Esophagus squamous epithelium (tissue), 5 donors: ENCODE measurements around the gene UBR4. TPM values are rescaled to one million over a fixed set of nuclear protein-coding genes. Genes with fewer than 3 reads are reported as not detected.
A peak's percentile ranks its signal among the peaks of the same experiment; 100 is the strongest.

Experiments
- DNase-seq: peaks from one replicate; lab custom pipeline; 2025; lab: John Stamatoyannopoulos, UW
- H3K27ac ChIP-seq, 4 donors: fragments of 200-600 bp; sonication (generic); one replicate each; pipeline ENCODE4 v1.5.1; 2016 to 2019; ENCODE audit warnings: mild to moderate bottlenecking in 1 of 4
- H3K27me3 ChIP-seq, 4 donors: fragments of 200-600 bp; sonication (generic); 1 replicate in 3 of 4; 2 replicates in 1 of 4; pipeline versions ENCODE4 v1.5.1 to v1.6.0; 2017 to 2021; ENCODE audit warnings: antibody characterized with exemption in 1 of 4
- H3K36me3 ChIP-seq, 3 donors: fragments of 200-600 bp; sonication (generic); one replicate each; pipeline ENCODE4 v1.5.1; 2016 to 2019
- H3K4me1 ChIP-seq, 3 donors: fragments of 200-600 bp; sonication (generic); one replicate each; pipeline ENCODE4 v1.5.1; 2017 to 2019
- H3K4me3 ChIP-seq, 4 donors: fragments of 200-600 bp; sonication (generic); 1 replicate in 3 of 4; 2 replicates in 1 of 4; pipeline ENCODE4 v1.5.1; 2016 to 2019; ENCODE audit warnings: mild to moderate bottlenecking in 2 of 4, moderate library complexity in 1 of 4
- H3K9me3 ChIP-seq, 3 donors: fragments of 200-600 bp; sonication (generic); one replicate each; pipeline ENCODE4 v1.5.1; 2016 to 2019
- POLR2A ChIP-seq, 4 donors: fragments of 450-650 bp; IDR thresholded peaks; one replicate each; pipeline ENCODE4 v1.6.1; 2017; ENCODE audit warnings: antibody characterized with exemption in 4 of 4, mild to moderate bottlenecking in 4 of 4, moderate library complexity in 3 of 4
- WGBS, 2 donors: methylation state at CpG; one replicate each; pipeline ENCODE4 v1.1.5; 2018; 5-methylcytosine and 5-hydroxymethylcytosine counted together
- intact Hi-C: fragments of 100-400 bp; cut with DNase I; formaldehyde crosslinking; loops from one replicate; pipeline ENCODE4 v1.15.0; 2022
- total RNA-seq, 4 donors: library from RNA; depleted of rRNA; stranded (reverse); fragments of >200 nt; gene quantifications; one replicate each; pipeline ENCODE4 v1.1.0, GENCODE V29; 2016
- TF ChIP-seq, protein P1 (sequence below), 6 experiments: fragments of 450-650 bp in 4 of 6; fragments of 200-600 bp in 2 of 6; sonication (generic) in 2 of 6; IDR thresholded peaks; one replicate each; pipeline ENCODE4 v1.5.1; 2016 to 2019; ENCODE audit warnings: antibody characterized with exemption in 6 of 6, mild to moderate bottlenecking in 4 of 6, moderate library complexity in 4 of 6
- donor health status: DM: yes; HTN: yes; CAD: no.

UBR4 gene
- total RNA-seq, 4 donors from 2014 or later = 52.4 to 121 (median 88.3) TPM

GRCh38 chr1:19053486-19053885 is 156.6 kb downstream of the UBR4 start:
- 31 to 42% methylated on average over 2 of the region's 8 CpGs for WGBS, 2 donors
- Histone ChIP-seq H3K4me3 (no peak overlapping the region), H3K4me1 (peaks cover 7 to 38% (median 13%) of the 10 kb centered on the region in 3 donors), H3K36me3 (no peaks in the 10 kb centered on the region), H3K27me3 (peaks cover 0 to 51% (median 1%) of the 10 kb centered on the region in 4 donors), H3K27ac (peak overlapping the region in 1 of 4 donors; percentile 26), H3K9me3 (no peaks in the 10 kb centered on the region)
- intact Hi-C loops = no loop called here
- TF ChIP-seq, protein P1, sequence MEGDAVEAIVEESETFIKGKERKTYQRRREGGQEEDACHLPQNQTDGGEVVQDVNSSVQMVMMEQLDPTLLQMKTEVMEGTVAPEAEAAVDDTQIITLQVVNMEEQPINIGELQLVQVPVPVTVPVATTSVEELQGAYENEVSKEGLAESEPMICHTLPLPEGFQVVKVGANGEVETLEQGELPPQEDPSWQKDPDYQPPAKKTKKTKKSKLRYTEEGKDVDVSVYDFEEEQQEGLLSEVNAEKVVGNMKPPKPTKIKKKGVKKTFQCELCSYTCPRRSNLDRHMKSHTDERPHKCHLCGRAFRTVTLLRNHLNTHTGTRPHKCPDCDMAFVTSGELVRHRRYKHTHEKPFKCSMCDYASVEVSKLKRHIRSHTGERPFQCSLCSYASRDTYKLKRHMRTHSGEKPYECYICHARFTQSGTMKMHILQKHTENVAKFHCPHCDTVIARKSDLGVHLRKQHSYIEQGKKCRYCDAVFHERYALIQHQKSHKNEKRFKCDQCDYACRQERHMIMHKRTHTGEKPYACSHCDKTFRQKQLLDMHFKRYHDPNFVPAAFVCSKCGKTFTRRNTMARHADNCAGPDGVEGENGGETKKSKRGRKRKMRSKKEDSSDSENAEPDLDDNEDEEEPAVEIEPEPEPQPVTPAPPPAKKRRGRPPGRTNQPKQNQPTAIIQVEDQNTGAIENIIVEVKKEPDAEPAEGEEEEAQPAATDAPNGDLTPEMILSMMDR (IDR thresholded peaks at IDR 0.05) = no peak
- TF ChIP-seq POLR2A (IDR thresholded peaks at IDR 0.05) = no peak
- DNase-seq = no peak

- Histone ChIP-seq H3K4me3 (no peak overlapping the region), H3K9me3 (no peaks in the 10 kb centered on the region), H3K36me3 (no peaks in the 10 kb centered on the region), H3K27me3 (peaks cover 0 to 25% (median 1%) of the 10 kb centered on the region in 4 donors), H3K4me1 (peaks cover 4 to 29% (median 10%) of the 10 kb centered on the region in 3 donors), H3K27ac (no peak overlapping the region)
- intact Hi-C loops = no loop called here
- DNase-seq = no peak
- 89% methylated on average over 5 of the region's 5 CpGs for WGBS, 2 donors
- TF ChIP-seq, protein P1 (IDR thresholded peaks at IDR 0.05) = no peak
- TF ChIP-seq POLR2A (IDR thresholded peaks at IDR 0.05) = no peak
Measured at GRCh38 chr1:19049798-19050197, 160.3 kb downstream of the UBR4 start.

- Histone ChIP-seq H3K27ac (no peak overlapping the region), H3K4me1 (peaks cover 0 to 24% (median 6%) of the 10 kb centered on the region in 3 donors), H3K27me3 (peaks cover 0 to 19% (median 0%) of the 10 kb centered on the region in 4 donors), H3K4me3 (no peak overlapping the region), H3K36me3 (no peaks in the 10 kb centered on the region), H3K9me3 (no peaks in the 10 kb centered on the region)
- TF ChIP-seq, protein P1 (IDR thresholded peaks at IDR 0.05) = no peak
- TF ChIP-seq POLR2A (IDR thresholded peaks at IDR 0.05) = no peak
- no peak for DNase-seq
- intact Hi-C loops = no loop called here
- 35 to 54% methylated on average over 15 of the region's 15 CpGs for WGBS, 2 donors
Measured at GRCh38 chr1:19049128-19049768, 160.8 kb downstream of the UBR4 start.

GRCh38 chr1:19046972-19047731 is 162.9 kb downstream of the UBR4 start:
- DNase-seq = no peak
- no peaks in the 10 kb centered on the region for H3K9me3 ChIP-seq
- H3K27ac ChIP-seq = no peak overlapping the region
- TF ChIP-seq, protein P1 (IDR thresholded peaks at IDR 0.05) = no peak
- TF ChIP-seq POLR2A (IDR thresholded peaks at IDR 0.05) = no peak
- H3K36me3 ChIP-seq = no peaks in the 10 kb centered on the region
- intact Hi-C loops = no loop called here
- peaks cover 0 to 18% (median 0%) of the 10 kb centered on the region in 3 donors for H3K4me1 ChIP-seq
- WGBS, 2 donors = 57 to 78% methylated on average over 6 to 9 of the region's 10 CpGs
- H3K4me3 ChIP-seq = no peak overlapping the region
- peaks cover 0 to 18% (median 2%) of the 10 kb centered on the region in 4 donors for H3K27me3 ChIP-seq
